ENCODE data around the gene LCOR. TPM values are rescaled to one million over a fixed set of nuclear protein-coding genes. Genes with fewer than 3 reads are reported as not detected.

The LCOR gene
- total RNA-seq, 2 experiments from 2014 or later = 15.0 to 18.2 TPM

- DNase-seq = no peak
- no peak overlapping the region for H3K27ac Mint-ChIP-seq
- ChIA-PET CTCF (interaction anchor here (0.5 to 4.9 kb wide), 7 partner anchors 65 to 434 kb away, joined by 3 to 30 read pairs (median 3); no protein-coding TSS in a partner anchor), POLR2A (no interaction called here)
- intact Hi-C loops (cut with micrococcal nuclease) = no loop called here
- no peaks in the 10 kb centered on the region for H3K9me3 Mint-ChIP-seq
- H3K4me1 Mint-ChIP-seq (ENCODE audit: low read depth) = peaks cover 26% of the 10 kb centered on the region
- no peak overlapping the region for H3K4me3 Mint-ChIP-seq
- peaks cover 8% of the 10 kb centered on the region for H3K36me3 Mint-ChIP-seq
- H3K27me3 Mint-ChIP-seq = no peaks in the 10 kb centered on the region
These were observed 2.9 kb upstream of the LCOR start for GRCh38 chr10:96829029-96829773.

DNA sequence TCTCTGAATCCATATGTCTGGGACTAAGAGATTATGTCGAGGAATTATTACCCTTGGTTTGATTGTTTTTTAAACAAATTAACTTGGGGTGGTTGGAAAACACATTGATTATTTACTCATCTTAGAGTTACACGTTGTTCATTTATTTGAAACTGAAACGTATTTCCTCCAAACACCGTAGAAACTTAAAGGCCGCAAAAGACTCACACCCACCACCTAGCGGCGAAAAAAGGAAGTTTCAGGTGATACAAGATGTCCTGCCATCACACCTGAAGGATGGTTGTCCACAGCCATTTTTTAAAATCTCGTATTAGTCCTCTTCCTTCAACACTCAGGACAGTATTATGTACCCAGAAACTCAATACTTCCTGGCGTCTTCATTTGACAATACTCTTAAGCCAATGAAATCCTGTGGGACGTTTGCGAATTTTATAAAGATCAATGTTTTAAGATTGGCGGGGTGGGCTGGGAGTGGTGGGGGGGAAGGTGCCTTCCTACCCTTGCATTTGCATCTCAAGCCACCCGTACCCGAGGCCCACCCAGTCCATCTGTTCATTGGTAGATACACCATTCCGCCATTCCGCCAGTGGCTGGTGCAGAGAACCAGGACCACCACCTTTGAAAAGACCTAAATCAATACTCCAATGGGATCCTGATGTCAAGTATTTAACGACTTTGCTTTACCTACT is 1.4 kb upstream of the LCOR start:
- H3K4me3 Mint-ChIP-seq = peak overlapping the region; percentile 86
- ChIA-PET POLR2A (no interaction called here), CTCF (interaction anchor here (0.9 to 4.9 kb wide), 4 partner anchors 66 to 209 kb away, joined by 3 to 30 read pairs (median 5); no protein-coding TSS in a partner anchor)

GRCh38 chr10:96831200-96831866 is 765 bp upstream of the LCOR start:
- Mint-ChIP-seq H3K9me3 (no peaks in the 10 kb centered on the region), H3K4me1 (ENCODE audit: low read depth) (peaks cover 44% of the 10 kb centered on the region), H3K36me3 (peaks cover 8% of the 10 kb centered on the region), H3K27me3 (no peaks in the 10 kb centered on the region), H3K27ac (peak overlapping the region; percentile 97), H3K4me3 (peak overlapping the region; percentile 86)
- DNase-seq = no peak
- CTCF ChIA-PET = no interaction called here
- intact Hi-C loops (cut with micrococcal nuclease) = loop anchor here (5.0 to 10.0 kb wide), 3 partner anchors 66 to 593 kb away; partner anchors contain the start of gene PGAM1
- POLR2A ChIA-PET = no interaction called here

More for the DNA sequence above, 1.4 kb upstream of the LCOR start:
- no peaks in the 10 kb centered on the region for H3K9me3 Mint-ChIP-seq
- intact Hi-C loops (cut with micrococcal nuclease) = loop anchor here (1.0 to 10.0 kb wide), 8 partner anchors 65 to 594 kb away; partner anchors contain the start of gene PGAM1
- no peaks in the 10 kb centered on the region for H3K27me3 Mint-ChIP-seq
- DNase-seq = peak; percentile 88
- peaks cover 37% of the 10 kb centered on the region for H3K4me1 Mint-ChIP-seq (ENCODE audit: low read depth)
- peaks cover 8% of the 10 kb centered on the region for H3K36me3 Mint-ChIP-seq
- peak overlapping the region; percentile 81 for H3K27ac Mint-ChIP-seq

GRCh38 chr10:96832721-96833219 is 672 bp downstream of the LCOR start:
- peaks cover 8% of the 10 kb centered on the region for H3K36me3 Mint-ChIP-seq
- peak overlapping the region; percentile 73 for H3K27ac Mint-ChIP-seq
- ChIA-PET POLR2A (interaction anchor here (0.7 to 1.6 kb wide), 3 partner anchors 37 to 807 kb away, joined by 3 to 4 read pairs (median 3); partner anchors contain the start of gene PI4K2A), CTCF (interaction anchor here (1.0 to 1.2 kb wide), 4 partner anchors 28 to 246 kb away, joined by 3 to 4 read pairs (median 3); partner anchors contain the start of gene TM9SF3)
- intact Hi-C loops (cut with micrococcal nuclease) = loop anchor here (2.0 to 10.0 kb wide), 4 partner anchors 65 to 592 kb away; partner anchors contain the start of gene PGAM1
- DNase-seq = peak; percentile 88
- H3K27me3 Mint-ChIP-seq = no peaks in the 10 kb centered on the region
- peak overlapping the region; percentile 85 for H3K4me3 Mint-ChIP-seq
- peaks cover 52% of the 10 kb centered on the region for H3K4me1 Mint-ChIP-seq (ENCODE audit: low read depth)
- no peaks in the 10 kb centered on the region for H3K9me3 Mint-ChIP-seq

GRCh38 chr10:96833220-96834001 is 1.3 kb downstream of the LCOR start:
- no peaks in the 10 kb centered on the region for H3K27me3 Mint-ChIP-seq
- peaks cover 11% of the 10 kb centered on the region for H3K36me3 Mint-ChIP-seq
- peak; percentile 34 for DNase-seq
- intact Hi-C loops (cut with micrococcal nuclease) = loop anchor here (2.0 to 10.0 kb wide), 4 partner anchors 64 to 591 kb away; partner anchors contain the start of gene PGAM1
- peak overlapping the region; percentile 88 for H3K4me3 Mint-ChIP-seq
- ChIA-PET CTCF (interaction anchor here (0.6 to 1.2 kb wide), 4 partner anchors 27 to 246 kb away, joined by 3 read pairs; partner anchors contain the start of gene TM9SF3), POLR2A (interaction anchor here (0.7 to 1.6 kb wide), 2 partner anchors 492 to 807 kb away, joined by 3 to 4 read pairs; partner anchors contain the start of gene PI4K2A)
- H3K9me3 Mint-ChIP-seq = no peaks in the 10 kb centered on the region
- H3K27ac Mint-ChIP-seq = peak overlapping the region; percentile 71
- H3K4me1 Mint-ChIP-seq (ENCODE audit: low read depth) = peaks cover 57% of the 10 kb centered on the region

DNA sequence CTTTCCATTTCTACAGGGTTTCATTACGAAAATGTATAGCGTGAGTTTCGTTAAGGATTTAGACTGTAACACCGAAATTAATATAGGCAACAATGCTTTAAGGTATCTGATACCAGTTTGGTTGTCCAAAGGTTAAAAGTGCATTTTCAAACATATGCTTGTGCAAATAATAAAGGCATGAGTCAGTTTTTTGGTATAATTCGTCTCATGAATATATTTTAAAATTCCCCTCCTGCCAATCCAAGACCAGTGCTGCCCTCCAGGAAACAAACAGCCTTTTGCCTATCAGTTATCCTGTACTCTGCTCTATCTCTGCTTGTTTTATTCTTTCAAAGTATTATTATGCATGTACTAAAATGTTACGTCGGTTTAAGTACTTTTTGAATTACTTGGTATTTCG is 2.0 kb downstream of the LCOR start:
- H3K9me3 Mint-ChIP-seq = no peaks in the 10 kb centered on the region
- POLR2A ChIA-PET = no interaction called here
- DNase-seq = no peak
- H3K4me3 Mint-ChIP-seq = peak overlapping the region; percentile 88
- CTCF ChIA-PET = no interaction called here
- peaks cover 13% of the 10 kb centered on the region for H3K36me3 Mint-ChIP-seq
- intact Hi-C loops (cut with micrococcal nuclease) = loop anchor here (5.0 to 10.0 kb wide), 3 partner anchors 63 to 591 kb away; partner anchors contain the start of gene PGAM1
- peak overlapping the region; percentile 71 for H3K27ac Mint-ChIP-seq
- H3K4me1 Mint-ChIP-seq (ENCODE audit: low read depth) = peaks cover 61% of the 10 kb centered on the region
- no peaks in the 10 kb centered on the region for H3K27me3 Mint-ChIP-seq

DNA sequence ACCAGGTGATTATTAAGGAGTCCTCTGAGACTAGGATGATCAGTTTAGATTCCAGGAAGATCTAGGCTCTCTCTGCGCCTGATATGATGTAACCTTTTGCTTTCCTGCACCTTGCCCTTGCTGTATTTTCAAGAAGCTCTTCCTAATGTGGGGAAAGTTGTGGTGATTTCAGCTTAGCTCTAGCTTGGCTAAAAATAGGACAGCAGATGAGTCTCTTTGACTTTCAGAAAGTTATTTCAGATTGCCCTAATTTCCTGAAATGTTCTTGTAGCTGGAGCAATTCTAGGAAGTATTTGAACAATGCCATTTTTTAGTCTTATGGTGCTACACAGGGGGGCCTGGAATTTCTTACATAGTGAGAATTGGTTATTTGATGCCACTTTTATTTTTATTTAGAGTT is 3.8 kb downstream of the LCOR start:
- intact Hi-C loops (cut with micrococcal nuclease) = loop anchor here (10.0 kb wide), 1 partner anchor 589 kb away; the partner anchor contains the start of gene PGAM1
- Mint-ChIP-seq H3K4me3 (no peak overlapping the region), H3K27ac (no peak overlapping the region), H3K4me1 (ENCODE audit: low read depth) (peaks cover 63% of the 10 kb centered on the region), H3K36me3 (peaks cover 13% of the 10 kb centered on the region), H3K27me3 (no peaks in the 10 kb centered on the region), H3K9me3 (no peaks in the 10 kb centered on the region)
- no peak for DNase-seq
- ChIA-PET POLR2A (no interaction called here), CTCF (no interaction called here)

- POLR2A ChIA-PET = no interaction called here
- Mint-ChIP-seq H3K27ac (no peak overlapping the region), H3K9me3 (no peaks in the 10 kb centered on the region), H3K27me3 (no peaks in the 10 kb centered on the region), H3K4me3 (no peak overlapping the region), H3K36me3 (peaks cover 9% of the 10 kb centered on the region), H3K4me1 (ENCODE audit: low read depth) (peaks cover 64% of the 10 kb centered on the region)
- DNase-seq = no peak
- CTCF ChIA-PET = no interaction called here
- intact Hi-C loops (cut with micrococcal nuclease) = loop anchor here (10.0 kb wide), 1 partner anchor 586 kb away; the partner anchor contains the start of gene PGAM1
These were observed 6.4 kb downstream of the LCOR start for GRCh38 chr10:96838529-96838928.

DNA sequence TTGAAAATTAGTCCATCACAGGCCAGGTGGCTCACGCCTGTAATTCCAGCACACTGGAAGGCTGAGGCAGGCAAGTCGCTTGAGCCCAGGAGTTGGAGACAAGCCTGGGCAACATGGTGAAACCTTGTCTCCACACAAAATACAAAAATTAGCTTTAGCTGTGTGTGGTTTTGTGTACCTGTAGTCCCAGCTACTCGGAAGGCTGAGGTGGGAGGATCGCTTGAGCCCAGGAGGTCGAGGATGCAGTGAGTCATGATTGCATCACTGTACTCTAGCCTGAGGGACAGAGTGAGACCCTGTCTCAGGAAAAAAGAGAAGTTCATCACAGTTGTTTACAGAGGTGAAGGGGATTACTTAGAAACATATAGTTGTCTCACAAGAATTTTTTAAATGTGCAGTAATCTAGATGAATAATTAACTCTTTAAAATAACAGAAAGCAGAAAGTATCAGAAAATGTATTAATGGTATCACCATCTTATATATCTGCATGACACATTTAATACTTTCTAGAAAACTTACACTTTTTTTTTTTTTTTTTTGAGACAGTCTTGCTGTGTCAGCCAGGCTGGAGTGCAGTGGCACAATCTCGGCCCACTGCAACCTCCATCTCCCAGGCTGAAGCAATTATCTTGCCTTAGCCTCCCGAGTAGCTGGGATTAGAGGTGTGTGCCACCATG is 8.9 kb downstream of the LCOR start:
- CTCF ChIA-PET = no interaction called here
- DNase-seq = peak; percentile 16
- H3K9me3 Mint-ChIP-seq = no peaks in the 10 kb centered on the region

GRCh38 chr10:96842896-96843723 is 11.0 kb downstream of the LCOR start:
- no peak for DNase-seq
- Mint-ChIP-seq H3K36me3 (peaks cover 3% of the 10 kb centered on the region), H3K4me1 (ENCODE audit: low read depth) (peaks cover 48% of the 10 kb centered on the region), H3K27me3 (no peaks in the 10 kb centered on the region), H3K27ac (no peak overlapping the region), H3K9me3 (no peaks in the 10 kb centered on the region), H3K4me3 (no peak overlapping the region)
- ChIA-PET POLR2A (interaction anchor here (1.1 kb wide), 1 partner anchor 14 kb away, joined by 4 read pairs; no protein-coding TSS in a partner anchor), CTCF (interaction anchor here (1.4 kb wide), 1 partner anchor 201 kb away, joined by 3 read pairs; no protein-coding TSS in a partner anchor)
- intact Hi-C loops (cut with micrococcal nuclease) = no loop called here

More for the DNA sequence above, 8.9 kb downstream of the LCOR start:
- Mint-ChIP-seq H3K4me1 (ENCODE audit: low read depth) (peaks cover 54% of the 10 kb centered on the region), H3K27ac (peak overlapping the region; percentile 62), H3K36me3 (peaks cover 4% of the 10 kb centered on the region), H3K4me3 (no peak overlapping the region), H3K27me3 (no peaks in the 10 kb centered on the region)
- POLR2A ChIA-PET = no interaction called here
- intact Hi-C loops (cut with micrococcal nuclease) = no loop called here
